Heart left ventricle (tissue), 13 donors: Measurements from ENCODE around the gene ATXN7L3B.

Source experiments
- CTCF ChIP-seq, 12 donors: fragments of 200-600 bp; sonication (generic) in 4 of 12; IDR thresholded peaks; one replicate each; pipeline versions ENCODE4 v1.5.0 to v1.8.0; 2018 to 2022; ENCODE audit warnings: antibody characterized with exemption in 12 of 12, mild to moderate bottlenecking in 5 of 12
- POLR2A ChIP-seq, 2 donors: fragments of 450-650 bp; IDR thresholded peaks; one replicate each; pipeline ENCODE4 v1.6.1; 2017; ENCODE audit warnings: antibody characterized with exemption in 2 of 2, mild to moderate bottlenecking in 2 of 2, moderate library complexity in 2 of 2
- donor health status: ischemic (EF 13 %, LVEDD 7.1; RV severe dilation, severe dysfunction).
- donor health status: DM: no; HTN: yes; CAD: no.
- donor health status: DM: no; HTN: no; CAD: no.
- donor health status: ischemic (EF 25% LVEDD 6.9; RV normal size, moderate dysfunction).
- donor health status: ischemic (EF 25% LVEDD 5.7; RV mildly dilated, moderate dysfunction).
- donor health status: ischemic (EF 35%, LVEDD 5.7; RV mildly dilated, moderate dysfunction).
- donor health status: nonischemic (EF 11% LVEDD 7.7; RV severe dilation, severe dysfunction).
- donor health status: DM: yes; HTN: yes; CAD: no.
- donor health status: PGD.
- donor health status: ischemic (EF 29% LVEDD 5.4; RV normal size, mild dysfunction).
- donor health status: nonischemic (EF 23%, LVEDD 6.1; RV moderate dilation, normal function).

DNA sequence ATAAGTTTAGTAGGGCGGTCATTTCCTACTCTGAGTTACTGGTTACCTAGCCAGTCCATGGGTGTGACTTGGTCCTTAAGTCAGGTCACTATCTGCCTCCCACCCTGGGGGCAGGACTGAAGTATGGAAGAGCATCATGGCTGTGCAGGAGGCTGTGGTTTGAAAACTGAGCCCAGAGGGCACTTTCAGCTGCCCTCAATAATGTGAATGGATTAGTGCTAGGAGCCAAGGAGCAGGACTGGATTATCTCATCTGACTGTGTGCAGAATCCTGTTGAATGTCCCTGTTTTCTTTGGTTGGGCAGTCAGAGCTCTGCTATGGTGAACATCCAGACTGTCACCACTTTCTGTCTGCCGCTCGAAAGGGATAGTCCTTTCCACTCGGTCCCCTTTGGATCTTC is 1.6 kb downstream of the ATXN7L3B start:
- no peak for TF ChIP-seq CTCF (IDR thresholded peaks at IDR 0.05)
- no peak for TF ChIP-seq POLR2A (IDR thresholded peaks at IDR 0.05)
